ENCODE measurements around the gene LZTR1.
"Not testable (repeated sequence)": the region's sequence is repeated elsewhere in the genome, so short reads cannot be mapped to it uniquely, and the experiment has no call there.

The LZTR1 gene

DNA sequence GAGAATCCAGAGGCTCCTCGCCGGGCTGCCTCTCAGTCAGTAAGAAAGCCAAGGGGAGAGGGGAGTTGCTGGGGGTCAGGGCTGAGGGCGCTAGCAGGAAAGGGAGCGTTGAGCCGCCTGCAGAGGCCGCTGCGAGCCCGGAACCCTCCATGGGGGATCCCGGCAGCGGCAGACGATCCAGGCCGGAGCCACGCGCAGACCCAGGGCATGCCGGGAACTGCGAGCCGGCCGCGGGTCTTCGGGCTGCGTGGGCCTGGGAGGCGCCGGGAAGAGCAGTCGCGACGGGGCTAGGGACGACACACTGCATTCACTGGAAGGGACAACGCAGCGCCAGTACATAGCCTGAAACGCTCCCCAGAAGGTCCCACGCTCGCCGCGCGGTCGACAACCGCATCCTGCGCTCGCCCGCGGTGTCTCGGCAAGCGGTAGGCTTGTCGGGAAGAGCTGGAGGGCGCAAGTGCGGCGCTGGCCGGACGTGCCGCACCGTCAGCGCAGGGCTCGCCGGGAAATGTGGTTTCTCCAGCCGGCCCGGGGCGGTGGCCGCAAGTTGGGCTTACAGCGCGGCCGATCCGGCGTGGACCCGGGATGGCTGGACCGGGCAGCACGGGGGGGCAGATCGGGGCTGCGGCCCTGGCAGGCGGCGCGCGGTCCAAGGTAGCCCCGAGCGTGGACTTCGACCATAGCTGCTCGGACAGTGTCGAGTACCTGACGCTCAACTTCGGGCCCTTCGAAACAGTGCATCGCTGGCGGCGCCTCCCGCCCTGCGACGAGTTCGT, at the start of gene LZTR1:
TSS of gene LZTR1 (plus strand) at position 511 of the 776 bp plus-strand sequence. CDS start at position 586, 75 bp downstream.
- peak; percentile 80 for DNase-seq

DNA sequence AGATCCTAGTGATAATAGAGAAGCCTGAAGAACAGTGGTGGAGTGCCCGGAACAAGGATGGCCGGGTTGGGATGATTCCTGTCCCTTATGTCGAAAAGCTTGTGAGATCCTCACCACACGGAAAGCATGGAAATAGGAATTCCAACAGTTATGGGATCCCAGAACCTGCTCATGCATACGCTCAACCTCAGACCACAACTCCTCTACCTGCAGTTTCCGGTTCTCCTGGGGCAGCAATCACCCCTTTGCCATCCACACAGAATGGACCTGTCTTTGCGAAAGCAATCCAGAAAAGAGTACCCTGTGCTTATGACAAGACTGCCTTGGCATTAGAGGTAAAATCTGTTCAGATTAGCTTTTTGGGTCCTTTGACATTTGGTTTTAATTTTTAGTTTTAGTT, 48.2 kb upstream of the LZTR1 start:
- DNase-seq, result no peak

DNA sequence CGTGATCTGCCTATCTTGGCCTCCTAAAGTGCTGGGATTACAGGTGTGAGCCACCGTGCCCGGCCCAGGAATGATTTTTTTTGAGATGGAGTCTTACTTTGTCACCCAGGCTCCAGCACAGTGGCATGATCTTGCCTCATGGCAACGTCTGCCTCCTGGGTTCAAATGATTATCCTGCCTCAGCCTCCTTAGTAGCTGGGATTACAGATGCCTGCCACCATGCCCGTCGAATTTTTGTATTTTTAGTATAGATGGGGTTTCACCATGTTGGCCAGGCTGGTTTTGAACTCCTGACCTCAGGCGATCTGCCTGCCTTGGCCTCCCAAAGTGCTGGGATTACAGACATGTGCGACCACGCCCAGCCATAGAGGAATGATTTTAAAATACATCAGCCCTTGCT, 47.0 kb upstream of the LZTR1 start:
- not testable (repeated sequence) for DNase-seq

DNA sequence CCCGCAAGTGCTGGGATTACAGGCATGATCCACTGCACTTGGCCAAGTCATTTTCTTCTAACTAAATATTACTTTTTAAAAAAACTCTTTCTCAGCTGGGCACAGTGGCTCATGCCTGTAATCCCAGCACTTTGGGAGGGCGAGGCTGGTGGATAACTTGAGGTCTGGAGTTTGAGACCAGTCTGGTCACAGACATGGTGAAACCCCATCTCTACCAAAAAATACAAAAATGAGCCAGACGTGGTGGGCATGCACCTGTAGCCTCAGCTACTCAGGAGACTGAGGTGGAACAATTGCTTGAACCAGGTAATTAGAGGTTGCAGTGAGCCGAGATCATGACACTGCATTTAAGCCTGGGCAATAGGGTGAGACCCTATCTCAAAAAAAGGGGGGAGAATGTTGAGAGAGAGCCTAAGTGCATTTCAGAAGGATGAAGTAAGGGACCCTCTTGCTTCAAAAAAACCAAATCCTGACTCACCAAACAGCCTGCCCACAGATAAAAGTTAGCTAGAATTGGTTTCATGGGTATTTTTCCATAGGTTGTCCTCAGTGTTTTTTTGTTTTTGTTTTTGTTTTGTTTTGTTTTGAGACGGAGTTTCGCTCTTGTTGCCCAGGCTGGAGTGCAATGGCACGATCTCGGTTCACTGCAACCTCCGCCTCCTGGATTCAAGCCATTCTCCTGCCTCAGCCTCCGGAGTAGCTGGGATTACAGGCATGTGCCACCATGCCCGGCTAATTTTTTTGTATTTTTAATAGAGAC, 46.1 kb upstream of the LZTR1 start:
- not testable (repeated sequence) for DNase-seq

DNA sequence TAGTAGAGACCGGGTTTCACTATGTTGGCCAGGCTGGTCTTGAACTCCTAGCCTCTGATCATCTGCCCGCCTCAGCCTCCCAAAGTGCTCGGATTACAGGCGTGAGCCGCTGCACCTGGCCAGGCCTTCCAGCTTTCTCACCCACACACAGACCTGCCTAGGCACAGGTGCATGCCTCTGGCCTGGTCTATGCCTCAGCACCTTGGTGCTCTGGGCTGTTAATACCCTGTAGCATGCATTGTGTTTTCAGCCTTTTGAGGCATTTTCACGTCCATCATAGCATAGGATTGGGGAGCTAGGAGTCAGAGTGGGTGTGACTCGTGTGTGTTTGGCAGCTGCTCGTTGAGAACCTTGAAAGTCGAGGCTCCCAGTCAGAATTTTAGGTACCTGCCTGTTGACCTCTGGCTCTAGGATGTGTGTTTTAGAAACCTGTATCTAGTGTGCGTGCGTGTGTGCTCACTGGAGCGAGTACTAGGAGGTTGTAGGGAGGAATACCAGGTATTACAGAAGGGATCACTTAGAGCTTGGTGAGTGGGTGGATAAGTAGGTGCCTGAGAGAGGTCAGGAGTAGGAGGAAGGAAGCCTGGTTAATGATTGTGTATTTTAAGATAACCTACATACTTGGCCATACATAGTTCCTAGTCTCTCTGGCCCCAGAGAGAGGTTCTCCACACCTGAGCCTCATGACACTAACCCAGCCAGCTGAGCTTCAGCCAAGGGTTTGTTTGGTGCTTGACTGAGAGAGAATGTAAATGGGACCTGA, 44.9 kb upstream of the LZTR1 start:
- DNase-seq, result no peak

DNA sequence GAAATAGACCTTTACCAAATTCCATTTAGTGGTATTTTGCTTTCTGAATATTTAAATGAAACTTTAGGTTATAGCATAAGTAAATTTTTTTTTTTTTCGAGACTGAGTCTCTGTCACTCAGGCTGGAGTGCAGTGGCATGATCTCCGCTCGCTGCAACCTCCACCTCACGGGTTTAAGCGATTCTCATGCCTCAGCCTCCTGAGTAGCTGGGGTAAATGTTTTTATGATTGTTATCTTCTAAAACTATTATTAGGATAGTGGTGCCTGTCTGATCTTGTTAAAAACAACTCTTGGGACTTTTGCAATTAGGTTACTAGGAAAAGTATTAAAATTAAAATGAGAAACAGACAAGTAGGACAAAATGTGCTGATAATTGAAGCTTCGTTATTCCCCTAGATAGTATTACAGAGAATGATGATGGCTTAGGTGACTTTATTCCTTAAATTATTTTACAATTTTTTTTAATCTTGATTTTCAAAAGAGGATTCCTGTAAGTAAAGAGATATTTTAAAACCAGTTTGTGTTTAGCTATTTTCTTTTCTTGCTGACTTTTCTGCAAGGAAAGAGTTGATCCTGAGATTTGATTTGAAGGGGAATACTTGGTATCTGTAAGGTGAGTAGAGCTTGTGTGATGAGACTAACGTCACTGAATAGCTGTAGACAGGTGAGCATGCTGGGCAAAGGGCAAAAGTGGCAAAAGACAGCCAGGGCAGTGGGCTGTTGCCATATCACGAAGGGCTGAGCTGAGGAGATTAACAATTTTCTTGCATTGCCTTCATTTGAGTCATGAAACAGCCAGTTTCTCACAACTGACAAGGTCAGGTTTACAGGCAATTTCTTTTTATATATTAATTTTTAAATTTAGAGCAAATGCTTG, 44.1 kb upstream of the LZTR1 start:
- no peak for DNase-seq

DNA sequence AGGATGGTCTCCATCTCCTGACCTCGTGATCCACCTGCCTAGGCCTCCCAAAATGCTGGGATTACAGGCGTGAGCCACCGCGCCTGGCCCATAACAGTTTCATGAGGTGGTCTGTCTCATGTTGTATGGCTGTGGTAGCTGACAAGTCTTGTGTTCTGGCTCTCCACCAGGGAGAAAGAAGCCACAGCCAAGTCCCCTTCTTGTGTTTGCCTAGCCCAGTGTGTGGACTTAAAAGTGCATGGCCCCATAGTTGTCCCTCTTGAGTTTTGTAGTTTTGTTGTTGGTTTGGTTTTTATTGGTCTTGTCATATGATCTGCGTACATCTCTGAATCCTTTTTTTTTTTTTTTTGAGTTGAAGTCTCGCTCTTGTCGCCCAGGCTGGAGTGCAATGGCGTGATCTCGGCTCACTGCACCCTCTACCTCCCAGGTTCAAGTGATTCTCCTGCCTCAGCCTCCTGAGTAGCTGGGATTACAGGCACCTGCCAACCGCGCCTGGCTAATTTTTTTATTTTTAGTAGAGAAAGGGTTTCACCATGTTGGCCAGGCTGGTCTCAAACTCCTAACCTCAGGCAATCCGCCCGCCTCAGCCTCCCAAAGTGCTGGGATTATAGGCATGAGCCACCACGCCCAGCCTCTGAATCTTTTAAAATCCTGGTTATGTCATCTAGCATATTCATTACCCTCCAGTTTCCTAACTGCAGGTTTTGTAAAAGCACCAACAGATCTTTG, 42.5 kb upstream of the LZTR1 start:
- not testable (repeated sequence) for DNase-seq

DNA sequence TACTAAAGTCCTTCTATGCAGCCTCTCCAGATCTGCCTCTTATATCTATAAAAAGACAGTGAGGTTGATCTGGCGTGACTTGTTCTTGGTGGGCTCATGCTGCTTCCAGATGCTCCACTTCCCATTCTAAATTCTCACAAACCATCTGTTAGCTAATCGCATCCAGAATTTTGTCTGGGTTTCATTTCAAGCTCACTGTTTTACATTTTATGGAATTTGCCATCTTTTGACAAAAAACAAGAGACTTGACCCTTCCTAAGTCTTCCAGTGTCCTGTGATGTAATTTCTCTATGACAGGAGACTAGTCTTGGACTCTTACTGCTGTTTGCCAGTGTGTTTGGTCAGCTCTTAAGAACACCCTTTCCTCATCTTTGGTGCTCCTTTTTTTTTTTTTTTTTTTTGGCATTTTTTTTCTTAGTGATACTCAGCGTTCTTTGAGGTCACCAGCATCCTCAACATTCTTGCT, 41.9 kb upstream of the LZTR1 start:
- peak; percentile 27 for DNase-seq

DNA sequence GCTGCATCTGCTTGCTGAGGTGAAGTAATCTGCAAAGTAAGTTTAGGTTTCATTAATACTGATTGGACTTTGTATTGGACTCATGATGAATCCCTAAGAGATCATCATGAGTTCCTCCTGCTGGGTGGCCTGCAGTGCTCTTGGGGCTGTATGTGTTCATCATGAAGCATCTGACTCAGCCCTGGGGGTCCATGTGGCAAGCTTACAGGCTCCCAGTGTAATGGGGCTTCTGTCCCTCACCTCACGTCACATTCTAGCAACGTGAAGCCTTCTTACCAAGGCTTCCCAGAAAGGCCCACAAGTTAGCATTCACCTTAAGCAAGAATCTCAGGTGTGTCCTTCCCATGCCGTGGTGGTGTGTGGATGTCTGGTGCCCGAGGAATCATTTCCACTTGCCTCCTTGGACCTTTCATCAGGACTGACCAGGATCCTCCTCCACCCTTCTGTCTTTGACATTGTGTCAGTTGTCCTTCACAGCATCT, 41.2 kb upstream of the LZTR1 start:
- no peak for DNase-seq

DNA sequence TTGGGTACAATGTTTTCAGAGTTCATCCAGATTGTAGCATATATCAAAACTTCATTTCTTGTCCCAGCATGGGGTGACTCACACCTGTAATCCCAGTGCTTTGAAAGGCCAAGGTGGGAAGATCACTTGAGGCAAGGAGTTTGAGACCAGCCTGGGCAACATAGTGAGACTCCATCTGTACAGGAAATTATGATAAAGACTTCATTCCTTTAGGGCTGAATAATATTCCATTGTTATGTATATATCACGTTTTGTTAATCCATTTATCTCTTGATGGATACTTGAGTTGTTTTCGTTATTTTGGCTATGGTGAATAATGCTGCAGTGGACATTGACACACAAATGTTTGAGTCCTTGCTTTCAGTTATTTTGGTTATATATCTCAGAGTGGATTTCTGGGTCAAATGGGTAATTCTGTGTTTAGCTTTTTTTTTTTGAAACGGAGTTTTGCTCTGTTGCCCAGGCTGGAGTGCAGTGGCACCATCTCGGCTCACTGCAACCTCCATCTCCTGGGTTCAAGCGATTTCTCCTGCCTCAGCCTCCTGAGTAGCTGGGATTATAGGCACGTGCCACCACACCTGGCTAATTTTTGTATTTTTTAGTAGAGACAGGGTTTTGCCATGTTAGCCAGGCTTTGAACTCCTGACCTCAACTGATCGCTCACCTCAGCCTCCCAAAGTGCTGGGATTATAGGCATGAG, 39.7 kb upstream of the LZTR1 start:
- DNase-seq, result not testable (repeated sequence)

DNA sequence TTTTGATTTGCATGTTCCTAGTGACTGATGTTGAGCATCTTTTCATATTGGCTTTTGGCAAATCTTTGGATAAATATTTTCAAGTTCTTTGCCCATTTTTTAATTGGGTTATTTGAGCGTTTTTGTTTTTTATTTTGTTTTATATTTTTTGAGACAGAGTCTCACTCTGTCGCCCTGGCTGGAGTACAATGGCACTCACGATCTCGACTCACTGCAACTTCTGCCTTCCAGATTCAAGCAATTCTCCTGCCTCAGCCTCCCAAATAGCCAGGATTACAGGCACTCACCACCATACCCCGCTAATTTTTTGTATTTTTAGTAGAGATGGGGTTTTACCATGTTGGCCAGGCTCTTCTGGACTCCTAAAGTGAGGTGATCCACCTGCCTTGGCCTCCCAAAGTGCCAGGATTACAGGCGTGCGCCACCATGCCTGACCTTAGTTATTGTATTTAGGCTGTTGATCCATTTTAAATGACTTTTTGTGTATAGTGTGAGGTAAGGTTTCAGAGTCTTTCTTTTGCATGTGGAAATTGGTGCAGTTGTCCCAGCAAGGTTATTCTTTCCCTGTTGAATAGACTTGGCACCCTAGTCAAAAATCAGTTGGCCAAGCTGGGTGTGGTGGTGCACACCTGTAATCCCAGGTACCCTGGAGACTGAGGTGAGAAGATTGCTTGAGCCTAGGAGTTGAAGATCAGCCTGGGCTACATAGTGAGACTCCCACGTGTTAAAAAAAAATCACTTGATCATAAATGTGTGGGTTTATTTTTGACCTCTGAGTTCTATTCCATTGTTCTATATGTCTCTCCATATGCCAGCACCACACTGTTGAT, 38.8 kb upstream of the LZTR1 start:
- no peak for DNase-seq

DNA sequence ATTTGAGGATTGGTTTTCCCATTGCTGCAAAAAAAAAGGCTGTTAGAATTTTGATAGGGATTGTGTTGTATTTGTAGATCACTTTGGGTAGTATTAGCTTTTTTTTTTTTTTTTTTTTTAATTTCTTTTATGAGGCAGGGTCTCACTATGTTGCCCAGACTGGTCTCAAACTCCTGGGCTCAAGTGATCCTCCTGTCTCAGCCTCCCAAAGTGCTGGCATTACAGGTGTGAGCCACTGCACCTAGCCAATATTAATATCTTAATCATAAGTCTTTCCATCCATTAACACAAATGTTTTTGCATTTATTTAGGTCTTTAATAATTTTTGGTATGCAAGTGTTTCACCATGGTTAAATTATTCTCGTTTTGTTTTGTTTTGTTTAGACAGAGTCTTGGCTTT, 38.1 kb upstream of the LZTR1 start:
- no peak for DNase-seq

DNA sequence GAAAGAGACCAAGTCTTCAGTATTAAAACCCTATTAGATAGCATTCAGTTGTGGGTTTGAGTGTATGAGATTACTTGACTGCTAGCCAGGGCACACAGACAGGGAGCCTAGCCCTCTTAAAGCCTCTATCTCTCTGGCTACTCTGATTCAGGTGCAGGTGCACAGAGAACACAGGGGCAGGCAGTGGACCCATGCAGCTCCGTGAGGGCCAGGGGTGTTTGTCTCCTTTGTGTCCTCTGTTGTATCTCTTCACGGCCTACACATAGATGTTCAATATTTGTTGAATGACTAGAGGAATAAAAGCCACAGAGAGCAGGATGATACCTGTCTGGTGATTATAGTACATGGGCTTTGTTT, 36.5 kb upstream of the LZTR1 start:
- DNase-seq, result no peak

DNA sequence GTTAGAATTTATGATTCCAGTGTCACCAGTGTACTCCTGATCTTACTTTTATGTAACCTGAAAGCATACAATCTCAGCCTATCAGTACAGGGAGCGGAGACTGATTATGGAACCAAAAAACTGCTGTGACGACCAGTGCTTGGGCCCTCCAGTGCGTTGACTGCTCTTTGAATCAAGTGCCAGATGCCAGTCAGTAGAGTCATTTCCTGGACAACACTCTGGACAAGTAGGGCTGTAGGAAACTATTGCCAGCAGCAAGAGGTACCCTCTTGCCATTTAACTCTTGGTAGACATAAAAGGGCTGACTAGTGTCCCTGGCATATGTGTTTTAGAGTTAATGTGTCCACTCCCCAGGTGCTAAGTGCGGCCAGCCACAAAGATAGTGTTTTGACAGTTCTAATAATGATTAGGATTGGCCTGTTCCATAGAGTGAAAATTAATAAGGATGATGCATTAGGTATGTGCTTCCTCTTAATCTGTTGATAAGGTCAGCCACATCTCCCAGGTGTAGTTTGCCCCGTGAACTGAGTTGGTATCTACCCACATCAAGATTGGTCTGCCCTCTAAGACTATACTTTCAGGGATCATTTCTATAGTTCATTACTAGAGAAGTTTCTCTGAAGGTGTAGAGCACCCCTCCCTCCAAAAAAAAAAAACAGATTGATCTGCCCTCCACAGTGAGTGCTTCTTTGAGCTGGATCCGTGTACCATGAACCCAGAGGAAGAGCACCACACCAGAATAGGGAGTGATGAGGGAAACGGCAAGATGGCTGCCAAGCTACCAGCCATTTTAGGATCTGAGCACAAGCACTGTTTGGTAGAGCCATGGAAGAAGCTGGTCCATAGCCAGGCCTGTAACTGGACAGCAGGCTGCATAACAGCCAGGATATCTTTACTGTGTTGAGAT, 35.8 kb upstream of the LZTR1 start:
- no peak for DNase-seq

DNA sequence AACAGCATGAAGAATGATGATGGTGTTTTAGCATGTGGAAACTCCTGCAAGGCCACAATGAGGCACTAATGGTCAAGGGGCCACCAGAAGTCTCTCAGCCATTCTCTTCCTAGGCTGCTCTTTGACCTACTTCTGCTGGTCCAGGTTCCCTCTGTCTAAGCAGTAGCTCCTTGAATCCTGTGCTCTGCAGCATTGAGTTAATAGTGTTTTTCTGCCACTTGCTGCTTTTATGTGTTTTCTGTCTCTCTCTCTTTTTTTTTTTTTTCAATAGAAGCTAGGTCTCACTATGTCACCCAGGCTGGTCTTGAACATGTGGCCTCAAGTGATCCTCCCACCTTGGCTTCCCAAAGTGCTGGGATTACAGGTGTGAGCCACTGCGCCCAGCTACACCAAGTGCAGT, 35.1 kb upstream of the LZTR1 start:
- no peak for DNase-seq

DNA sequence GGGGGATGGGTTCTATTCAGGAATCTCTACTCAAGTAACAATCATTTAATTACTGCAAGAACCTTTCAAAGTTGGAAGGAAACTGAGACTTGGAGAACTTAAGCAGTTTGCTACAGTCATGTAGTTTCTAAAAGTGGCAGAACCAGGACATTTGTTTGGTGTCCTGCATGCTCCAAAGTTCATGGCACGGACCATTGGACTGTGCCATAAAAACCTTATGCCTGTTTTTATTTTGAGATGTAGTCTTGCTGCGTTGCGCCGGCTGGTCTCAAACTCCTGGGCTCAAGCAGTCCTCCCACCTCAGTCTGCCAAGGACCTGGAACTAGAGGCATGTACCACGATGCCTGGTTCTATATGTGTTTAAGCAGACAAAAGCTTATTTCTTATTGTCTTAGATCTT, 33.6 kb upstream of the LZTR1 start:
- DNase-seq, result no peak

DNA sequence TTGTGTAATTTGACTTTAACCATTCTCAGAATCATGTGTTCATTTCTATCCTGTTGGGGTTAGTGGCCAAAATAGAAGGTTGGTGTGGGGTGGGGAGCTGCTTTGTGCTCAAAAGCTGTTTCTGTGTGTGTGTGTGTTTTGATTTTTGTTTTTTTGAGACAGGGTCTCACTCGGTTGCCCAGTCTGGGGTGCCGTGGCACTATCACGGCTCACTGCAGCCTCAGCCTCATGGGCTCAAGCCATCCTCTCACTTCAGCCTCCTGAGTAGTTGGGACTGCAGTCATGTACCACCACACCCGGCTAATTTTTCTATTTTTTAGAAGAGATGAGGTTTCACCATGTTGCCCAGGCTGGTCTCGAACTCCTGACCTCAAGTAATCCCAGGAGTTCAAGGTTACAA, 33.1 kb upstream of the LZTR1 start:
- DNase-seq, result no peak

DNA sequence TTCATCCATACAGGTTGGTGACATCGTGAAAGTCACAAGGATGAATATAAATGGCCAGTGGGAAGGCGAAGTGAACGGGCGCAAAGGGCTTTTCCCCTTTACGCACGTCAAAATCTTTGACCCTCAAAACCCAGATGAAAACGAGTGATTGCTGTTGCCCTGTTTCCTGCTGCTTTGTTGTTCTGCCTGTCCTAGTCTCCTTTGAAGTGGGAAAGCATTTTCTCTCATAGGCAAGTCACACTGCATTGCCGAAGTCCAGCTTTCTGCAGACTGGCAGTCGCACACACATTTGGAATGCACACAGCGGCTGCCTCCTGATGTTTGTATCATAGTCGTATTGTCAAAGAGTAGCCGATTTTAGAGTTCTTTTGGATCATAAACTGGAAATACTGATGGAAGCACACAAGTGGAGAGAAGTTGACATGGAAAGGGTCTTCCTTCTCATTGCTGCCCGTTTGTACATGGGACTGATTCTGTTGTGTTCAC, 32.4 kb upstream of the LZTR1 start:
- no peak for DNase-seq
